Mesothelial cell of epicardium (in vitro differentiated cells): ENCODE measurements around the gene MLLT1. TPM values are rescaled to one million over a fixed set of nuclear protein-coding genes. Genes with fewer than 3 reads are reported as not detected.

Experiments used
- DNase-seq, 2 experiments: peaks; one replicate each; pipeline ENCODE4 v3.0.0; 2021; ENCODE audit warnings: low spot score in 2 of 2; ENCODE audit not compliant: unreplicated experiment in 2 of 2
- H3K27ac Mint-ChIP-seq: 2 replicates; pipeline ENCODE4 v1.8.0; 2021; ENCODE audit warnings: mixed read lengths
- H3K27me3 Mint-ChIP-seq: 2 replicates; pipeline ENCODE4 v1.8.0; 2021; ENCODE audit warnings: low read depth, mixed read lengths
- H3K36me3 Mint-ChIP-seq: 2 replicates; pipeline ENCODE4 v1.8.0; 2021; ENCODE audit warnings: mixed read lengths
- H3K4me1 Mint-ChIP-seq: 2 replicates; pipeline ENCODE4 v1.8.0; 2021; ENCODE audit warnings: mixed read lengths
- H3K4me3 Mint-ChIP-seq: 2 replicates; pipeline ENCODE4 v1.8.0; 2021; ENCODE audit warnings: mild to moderate bottlenecking, moderate library complexity, mixed read lengths
- H3K9me3 Mint-ChIP-seq: 2 replicates; pipeline ENCODE4 v1.8.0; 2021; ENCODE audit warnings: mixed read lengths
- CTCF ChIP-seq: fragments of 200-600 bp; sonication (generic); IDR thresholded peaks from one replicate; pipeline ENCODE4 v1.5.0; 2021; ENCODE audit warnings: antibody characterized with exemption; ENCODE audit not compliant: unreplicated experiment
- total RNA-seq: library from RNA; stranded (reverse); gene quantifications from 3 replicates; pipeline ENCODE4 v1.2.1, GENCODE V29; 2021

MLLT1 gene
- total RNA-seq, 1 donor from 2014 or later = 93.1 TPM

- H3K36me3 Mint-ChIP-seq = peaks cover 20% of the 10 kb centered on the region
- no peak for DNase-seq
- H3K9me3 Mint-ChIP-seq = no peaks in the 10 kb centered on the region
- TF ChIP-seq CTCF = no peak
- H3K4me3 Mint-ChIP-seq = peak overlapping the region; percentile 53
- H3K27me3 Mint-ChIP-seq = no peaks in the 10 kb centered on the region
- peaks cover 60% of the 10 kb centered on the region for H3K4me1 Mint-ChIP-seq
- peak overlapping the region; percentile 92 for H3K27ac Mint-ChIP-seq
Observed at GRCh38 chr19:6271251-6271650, 8.5 kb downstream of the MLLT1 start.

- no peaks in the 10 kb centered on the region for H3K9me3 Mint-ChIP-seq
- peaks cover 55% of the 10 kb centered on the region for H3K4me1 Mint-ChIP-seq
- peak overlapping the region; percentile 92 for H3K27ac Mint-ChIP-seq
- peaks cover 20% of the 10 kb centered on the region for H3K36me3 Mint-ChIP-seq
- no peak for TF ChIP-seq CTCF
- H3K27me3 Mint-ChIP-seq = no peaks in the 10 kb centered on the region
- peak overlapping the region; percentile 53 for H3K4me3 Mint-ChIP-seq
- no peak for DNase-seq
Observed at GRCh38 chr19:6270822-6271221, 9.0 kb downstream of the MLLT1 start.

- no peak for TF ChIP-seq CTCF
- Mint-ChIP-seq H3K27me3 (no peaks in the 10 kb centered on the region), H3K27ac (peak overlapping the region; percentile 92)
Observed at GRCh38 chr19:6270076-6270745, 9.6 kb downstream of the MLLT1 start.

GRCh38 chr19:6269101-6269886 lies 10.5 kb downstream of the MLLT1 start:
- H3K9me3 Mint-ChIP-seq = no peaks in the 10 kb centered on the region
- no peak overlapping the region for H3K27ac Mint-ChIP-seq
- no peak overlapping the region for H3K4me3 Mint-ChIP-seq
- no peaks in the 10 kb centered on the region for H3K27me3 Mint-ChIP-seq
- no peak for TF ChIP-seq CTCF
- peaks cover 20% of the 10 kb centered on the region for H3K36me3 Mint-ChIP-seq
- peaks cover 43% of the 10 kb centered on the region for H3K4me1 Mint-ChIP-seq
- DNase-seq = no peak

More at GRCh38 chr19:6270076-6270745, 9.6 kb downstream of the MLLT1 start:
- Mint-ChIP-seq H3K4me1 (peaks cover 50% of the 10 kb centered on the region), H3K4me3 (no peak overlapping the region), H3K9me3 (no peaks in the 10 kb centered on the region), H3K36me3 (peaks cover 20% of the 10 kb centered on the region)
- no peak for DNase-seq

- no peak for DNase-seq
- Mint-ChIP-seq H3K9me3 (no peaks in the 10 kb centered on the region), H3K4me3 (no peak overlapping the region), H3K27me3 (no peaks in the 10 kb centered on the region), H3K4me1 (peaks cover 38% of the 10 kb centered on the region), H3K36me3 (peaks cover 23% of the 10 kb centered on the region), H3K27ac (peak overlapping the region; percentile 17)
- TF ChIP-seq CTCF = no peak
Observed at GRCh38 chr19:6268382-6268771, 11.4 kb downstream of the MLLT1 start.
